GM19099 (cell line): ENCODE data around the gene DEDD2.

ENCODE experiments used
- POLR2A ChIP-seq: IDR thresholded peaks from 3 replicates; pipeline ENCODE4 v1.6.1; 2011; ENCODE audit warnings: low read depth; ENCODE audit not compliant: insufficient read length; ENCODE audit errors: extremely low read depth

The DEDD2 gene

DNA sequence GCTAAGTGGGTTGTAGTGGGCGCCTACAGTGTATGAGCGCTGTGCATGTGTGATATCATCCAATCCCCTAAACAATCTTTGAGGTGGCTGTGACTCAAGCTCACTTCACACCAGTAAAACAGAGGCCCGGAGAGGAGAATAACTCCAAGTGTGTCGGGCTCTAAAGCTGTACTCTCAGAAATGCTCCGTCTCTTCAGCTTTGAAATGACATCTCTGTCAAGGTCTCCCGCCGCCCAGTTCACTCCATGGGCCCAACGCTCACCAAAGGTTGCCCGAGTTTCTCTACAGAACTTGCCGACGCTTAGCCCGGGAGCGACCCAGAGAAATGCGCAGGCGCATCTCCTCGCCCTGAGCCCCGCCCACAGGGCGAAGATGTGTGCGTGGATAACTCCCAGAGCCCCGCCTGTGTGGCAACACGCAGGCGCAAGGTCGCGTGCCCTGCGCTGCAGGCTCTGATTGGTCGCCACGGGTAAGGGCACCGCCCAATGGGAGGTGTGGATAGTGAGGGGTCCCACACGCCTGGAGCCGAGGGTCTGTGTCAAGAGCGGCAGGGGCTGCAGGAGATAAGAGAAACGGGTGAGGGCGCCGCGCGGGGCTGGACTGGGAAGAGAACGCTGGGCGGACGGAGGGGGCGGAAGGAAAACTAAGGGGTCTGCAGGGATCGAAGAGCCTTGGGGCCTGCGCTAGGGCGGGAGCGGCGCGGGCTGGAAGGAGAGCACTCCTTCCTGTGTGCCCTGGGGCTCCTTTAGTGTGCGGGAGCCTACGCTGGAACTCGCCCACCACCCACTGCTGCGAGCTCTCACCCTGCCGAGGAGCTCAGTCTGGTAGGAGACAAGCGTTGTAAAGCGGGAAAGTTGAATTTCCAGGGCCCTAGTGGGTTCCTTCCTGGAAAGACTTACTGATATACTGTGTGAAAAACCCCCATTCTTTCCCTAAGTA, 2.6 kb upstream of the DEDD2 start, which contains the start of gene ZNF526:
TSS of gene ZNF526 (plus strand) at position 501 of the 939 bp plus-strand sequence. CDS start 4,092 bp downstream, outside the sequence.
- TF ChIP-seq POLR2A: peak; percentile 81

DNA sequence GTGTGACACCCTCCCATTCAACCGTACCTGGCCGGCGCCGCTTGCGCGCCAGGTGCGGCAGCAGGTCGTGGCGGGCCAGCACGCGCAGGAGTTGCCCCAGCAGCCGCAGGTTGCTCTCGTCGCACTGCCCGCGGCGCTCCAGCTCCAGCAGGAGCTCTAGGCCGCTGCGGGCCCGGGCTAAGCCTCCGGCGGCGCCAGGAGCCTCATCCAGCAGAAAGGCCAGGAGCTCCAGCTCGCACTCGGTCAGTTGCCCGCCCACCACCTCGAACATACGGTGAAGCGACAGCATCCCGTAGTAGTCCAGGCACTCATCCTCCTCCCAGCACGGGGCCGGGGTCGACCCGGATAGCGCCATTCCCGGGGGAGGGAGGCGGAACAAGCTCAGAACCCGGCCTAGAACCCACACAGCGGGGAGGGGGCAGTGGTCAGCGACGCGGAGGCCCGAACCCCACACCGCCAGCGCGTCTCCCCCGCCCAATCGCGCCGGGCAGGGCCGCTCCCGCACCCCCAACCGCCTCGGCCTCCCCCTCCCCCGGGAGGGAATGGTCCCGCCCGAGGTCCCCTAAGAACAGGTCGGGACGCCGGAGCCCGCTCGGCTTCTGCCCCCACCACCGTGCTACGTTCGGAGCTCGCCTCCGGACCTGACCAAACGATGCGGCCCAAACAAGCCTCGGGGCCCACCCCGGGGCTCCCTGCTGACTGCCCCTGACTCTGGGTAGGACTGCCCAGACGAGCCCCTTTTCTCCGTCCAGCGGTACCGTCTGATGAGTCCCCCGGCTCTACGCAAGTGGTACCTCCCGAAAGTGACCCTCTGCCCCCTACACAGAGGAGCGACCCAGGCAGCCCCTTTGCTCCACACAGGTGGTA, 591 bp downstream of the DEDD2 start:
- TF ChIP-seq POLR2A: no peak

DNA sequence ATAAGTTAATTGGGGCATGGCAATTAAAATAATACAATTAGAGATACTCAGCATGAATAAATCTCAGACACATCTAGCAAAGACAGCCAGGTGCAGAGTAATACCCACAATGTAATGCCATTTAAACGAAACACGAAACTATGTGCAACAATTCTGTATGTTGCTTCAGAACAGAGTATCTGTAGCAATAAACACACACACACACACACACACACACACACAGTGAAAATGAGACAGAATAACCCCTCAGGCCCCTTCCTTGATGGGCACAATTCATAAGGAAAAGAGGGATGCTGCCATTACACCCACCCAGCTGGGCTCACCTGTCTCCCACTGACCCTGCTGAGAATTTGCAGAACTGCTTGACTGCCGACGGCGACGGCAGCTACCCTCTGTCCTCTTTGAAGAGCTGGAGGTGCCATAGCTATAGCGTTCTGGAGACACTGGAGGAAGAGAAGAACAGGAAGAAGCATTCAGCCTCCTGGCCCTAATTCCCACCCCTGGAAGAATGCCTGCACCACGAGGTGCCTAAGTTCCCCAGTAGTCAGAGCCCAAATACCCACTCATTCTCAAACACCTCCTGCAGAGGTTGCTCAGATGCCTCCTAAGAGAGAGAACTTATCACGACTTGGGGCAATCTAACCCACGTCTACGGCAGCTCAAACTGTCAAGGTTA, 2.5 kb downstream of the DEDD2 start:
- TF ChIP-seq POLR2A: no peak

DNA sequence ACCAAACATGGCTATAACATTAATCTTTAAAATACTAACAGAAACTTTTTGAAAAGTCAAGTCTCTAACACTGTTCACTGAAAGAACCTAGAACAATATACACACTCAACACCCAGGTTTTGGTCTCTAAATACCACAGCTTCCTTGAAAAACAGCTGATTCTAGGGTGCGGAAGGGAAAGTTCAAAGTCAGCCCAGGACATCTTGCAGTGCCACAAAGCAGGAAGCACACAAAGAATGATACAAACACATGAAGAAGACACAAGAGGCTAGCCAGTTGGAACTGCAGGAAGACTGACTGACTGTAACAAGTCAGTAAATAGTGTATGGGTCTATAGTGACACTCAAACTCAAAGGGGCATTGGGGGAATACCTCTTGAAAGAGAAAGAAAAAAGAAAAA, 4.6 kb downstream of the DEDD2 start:
- no peak for TF ChIP-seq POLR2A

DNA sequence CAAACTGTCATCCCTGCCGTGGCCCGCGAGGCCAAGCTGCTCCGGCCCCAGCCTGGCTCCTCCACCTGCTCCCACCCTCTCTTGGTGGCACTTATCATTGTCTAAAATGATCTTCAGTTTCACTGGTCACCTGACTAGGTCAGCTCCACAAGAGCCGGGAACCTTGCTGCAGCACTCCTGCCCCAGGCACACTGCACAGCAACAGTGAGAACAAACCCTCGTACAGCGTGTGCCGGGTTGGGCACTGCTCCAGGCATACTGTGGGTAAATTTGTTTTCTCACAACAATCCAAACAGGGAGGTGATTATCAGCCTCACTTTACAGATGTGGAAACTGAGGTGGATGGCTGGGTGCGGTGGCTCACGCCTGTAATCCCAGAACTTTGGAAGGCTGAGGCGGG, 8.9 kb downstream of the DEDD2 start:
- no peak for TF ChIP-seq POLR2A

DNA sequence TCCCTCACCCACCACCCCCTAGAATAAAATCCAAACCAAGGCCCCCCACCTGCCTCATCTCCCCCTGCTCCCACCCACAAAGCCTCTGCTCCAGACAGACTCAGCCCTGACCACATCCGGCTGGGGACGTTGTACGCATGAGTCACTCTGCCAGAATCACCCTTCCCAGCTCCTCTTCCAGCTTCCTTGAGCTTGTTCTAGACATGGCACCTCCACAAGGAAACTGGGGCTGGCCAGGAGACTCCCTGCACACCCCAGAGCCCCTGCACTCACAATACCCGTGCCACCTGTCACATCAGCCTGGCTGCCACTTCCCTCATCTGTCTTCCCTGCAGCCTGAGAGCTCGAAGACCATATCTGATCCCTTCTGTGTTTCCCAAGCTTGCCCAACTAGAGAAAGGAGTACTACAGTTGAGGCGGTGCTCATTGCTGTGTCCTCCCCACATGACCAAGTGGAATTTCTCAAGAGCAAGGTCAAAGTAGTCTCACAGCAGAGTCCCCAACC, 9.7 kb downstream of the DEDD2 start:
- no peak for TF ChIP-seq POLR2A

DNA sequence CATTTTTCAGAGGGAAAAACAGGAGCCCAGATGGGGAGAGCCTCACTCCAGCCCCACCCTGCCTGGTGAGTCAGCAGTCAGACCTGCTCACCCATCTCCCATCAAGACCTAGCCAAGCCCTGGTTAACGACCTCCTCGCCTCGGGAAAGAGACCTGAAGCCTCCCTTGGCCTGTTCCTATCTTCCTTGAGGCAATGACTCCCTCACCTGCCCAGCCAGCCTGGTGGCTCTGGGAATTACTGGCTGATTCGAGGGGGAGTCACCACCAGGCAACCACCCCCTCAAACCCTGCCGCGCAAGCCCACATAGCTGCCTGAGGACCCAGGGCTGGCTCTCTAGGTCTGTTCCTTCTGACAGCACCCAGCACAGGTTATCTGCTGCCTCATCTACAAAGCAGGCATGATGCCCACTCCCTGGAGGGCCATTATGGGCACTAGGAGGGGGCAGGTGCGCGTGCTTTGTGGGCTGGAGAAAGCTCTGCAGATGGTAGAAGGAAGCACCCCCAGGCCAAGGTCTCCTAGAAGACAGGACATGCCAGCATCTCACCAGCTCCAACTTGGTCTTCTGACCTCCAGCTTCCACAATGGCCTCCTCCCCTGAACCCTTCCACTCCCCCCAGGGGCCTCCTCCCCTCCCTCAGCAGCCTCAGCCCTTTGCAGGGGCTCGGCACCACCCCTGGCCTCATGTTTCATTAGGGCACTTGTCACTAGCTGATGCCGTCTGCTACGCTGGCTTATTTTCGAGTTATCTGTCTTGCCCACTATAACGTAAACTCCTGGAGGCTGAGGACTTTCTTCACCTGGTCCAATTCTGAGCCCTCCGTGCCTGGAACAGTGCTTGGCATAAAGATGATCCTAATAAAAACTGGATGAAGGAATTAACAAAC, 10.4 kb downstream of the DEDD2 start:
- TF ChIP-seq POLR2A: no peak

DNA sequence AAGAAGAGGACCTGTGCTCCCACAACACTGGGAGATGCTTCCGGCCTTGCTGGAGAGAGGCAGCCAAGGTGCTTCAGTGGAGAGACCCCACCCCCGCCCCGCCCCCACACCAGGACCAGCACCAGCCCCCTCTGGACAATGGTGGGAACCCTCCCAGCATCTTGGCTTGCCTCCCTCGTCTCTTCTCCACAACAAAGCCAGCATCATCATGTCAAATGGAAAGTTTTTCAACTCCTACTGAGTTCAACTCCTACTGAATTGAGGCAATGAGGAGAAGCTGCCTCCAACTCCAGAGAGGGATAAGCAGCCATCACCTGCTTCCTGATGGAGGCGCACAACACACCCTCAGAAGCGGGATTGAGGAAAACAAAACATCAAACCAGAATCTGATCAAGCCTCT, 12.8 kb downstream of the DEDD2 start:
- no peak for TF ChIP-seq POLR2A

DNA sequence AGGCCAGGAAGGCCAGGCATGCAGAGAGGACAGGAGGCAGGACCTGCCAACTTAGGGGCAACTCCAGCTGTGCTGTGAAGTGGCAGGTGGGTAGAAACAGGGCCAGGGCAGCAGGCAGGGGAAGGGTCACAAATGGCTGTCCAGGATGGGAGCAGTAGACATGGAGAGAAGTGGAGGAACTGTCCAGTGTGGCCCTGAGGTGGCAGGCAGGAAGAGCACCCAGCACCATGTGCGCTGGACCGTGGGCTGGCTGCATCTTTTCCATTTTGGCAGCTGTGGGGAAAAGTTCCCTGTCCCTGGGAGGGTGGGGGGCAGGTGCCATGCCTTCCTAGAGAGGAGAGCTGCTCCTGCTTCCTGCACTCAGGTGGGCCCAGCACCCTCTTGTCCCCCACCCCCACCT, 13.8 kb downstream of the DEDD2 start:
- TF ChIP-seq POLR2A: no peak

DNA sequence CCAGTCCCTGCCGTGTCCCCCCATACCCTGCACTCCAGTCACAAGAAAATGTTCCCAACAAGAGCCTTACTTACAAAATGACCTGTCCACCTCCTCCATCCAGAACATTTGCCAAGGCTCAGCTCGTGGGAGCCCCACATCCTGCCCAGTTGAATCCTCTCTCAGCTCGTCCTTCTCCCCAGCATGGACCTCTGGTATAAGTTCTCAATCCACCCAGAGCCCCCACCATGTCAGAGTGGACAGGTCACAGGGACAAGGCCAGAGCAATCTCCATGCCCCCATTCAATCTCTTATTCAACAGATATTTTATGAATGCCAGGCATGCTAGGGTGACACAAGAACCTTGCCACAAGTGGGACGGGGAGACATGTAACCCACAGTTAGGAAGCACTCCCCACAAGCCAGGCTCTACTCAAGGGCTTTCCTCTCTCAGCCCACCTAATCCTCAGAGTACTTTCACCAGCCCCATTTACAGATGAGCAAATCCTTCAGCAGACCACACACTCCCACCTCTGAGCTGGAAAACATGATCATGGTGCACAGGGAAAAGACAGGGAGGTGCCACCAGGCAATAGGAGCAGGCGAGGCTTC, 15.1 kb downstream of the DEDD2 start:
- no peak for TF ChIP-seq POLR2A

DNA sequence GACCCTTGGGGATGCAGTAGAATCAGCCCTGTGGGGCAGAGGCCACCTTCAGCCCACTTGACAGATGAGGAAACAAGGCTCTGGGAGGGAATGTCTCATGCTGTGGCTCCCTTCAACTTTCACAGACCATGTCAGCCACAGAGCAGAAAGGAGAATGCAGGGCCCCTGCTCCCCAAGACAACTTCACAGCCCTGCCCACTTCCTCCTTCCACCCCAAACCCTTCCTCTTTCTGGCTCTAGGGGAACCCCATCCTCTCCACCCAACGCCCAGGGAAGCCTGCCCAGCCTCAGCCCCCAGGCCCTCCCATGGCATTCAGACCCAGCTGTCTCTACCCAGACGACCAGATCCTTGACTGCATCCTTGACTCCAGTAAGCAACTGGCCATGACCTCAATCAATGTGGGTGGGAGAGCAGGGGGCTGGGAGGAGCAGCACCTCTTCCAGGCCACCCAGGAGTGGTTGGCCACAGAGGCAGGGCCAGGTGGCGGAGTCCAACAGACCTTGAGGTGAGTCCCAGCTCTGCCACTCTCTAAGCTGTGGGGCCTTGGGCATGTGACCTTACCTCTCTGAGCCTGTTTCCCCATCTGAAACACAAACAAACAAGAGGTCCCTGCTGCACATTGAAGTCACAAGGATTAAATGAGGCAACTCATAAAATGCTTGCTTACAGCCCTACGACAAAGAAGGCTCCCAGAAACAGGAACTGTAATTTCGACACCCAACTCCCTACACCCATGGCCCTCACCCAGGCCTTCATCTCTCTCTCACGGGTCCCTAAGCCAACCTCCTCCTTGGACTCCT, 15.8 kb downstream of the DEDD2 start:
- TF ChIP-seq POLR2A: peak; percentile 55

DNA sequence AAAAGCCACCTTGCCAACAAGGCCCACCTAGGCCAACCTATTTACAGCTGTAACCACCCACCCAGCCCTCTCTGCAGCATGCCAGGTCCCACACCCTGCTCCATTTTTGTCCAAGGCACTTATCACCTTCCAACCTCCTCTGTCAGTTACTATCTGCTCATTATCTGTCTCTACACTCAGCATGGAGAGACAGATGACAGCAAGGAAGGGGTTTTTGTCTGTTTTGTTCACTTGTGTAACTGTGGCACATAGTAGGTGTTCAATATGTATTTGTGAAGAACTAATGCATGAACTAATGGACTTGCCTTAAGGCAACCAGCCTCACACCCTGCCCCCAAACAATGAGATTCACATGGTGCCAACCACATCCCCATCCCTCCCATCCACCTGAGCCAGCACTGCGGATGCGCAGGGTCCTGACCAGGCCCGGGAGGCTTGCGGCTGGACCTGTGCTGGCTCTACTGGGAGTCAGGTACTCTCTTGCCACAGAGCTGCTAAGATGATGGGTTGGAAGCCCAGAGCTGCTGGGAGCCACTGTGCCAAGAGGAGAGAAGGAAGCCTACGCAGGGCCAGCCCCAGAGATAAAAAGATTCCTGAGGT, 17.3 kb downstream of the DEDD2 start:
- no peak for TF ChIP-seq POLR2A

DNA sequence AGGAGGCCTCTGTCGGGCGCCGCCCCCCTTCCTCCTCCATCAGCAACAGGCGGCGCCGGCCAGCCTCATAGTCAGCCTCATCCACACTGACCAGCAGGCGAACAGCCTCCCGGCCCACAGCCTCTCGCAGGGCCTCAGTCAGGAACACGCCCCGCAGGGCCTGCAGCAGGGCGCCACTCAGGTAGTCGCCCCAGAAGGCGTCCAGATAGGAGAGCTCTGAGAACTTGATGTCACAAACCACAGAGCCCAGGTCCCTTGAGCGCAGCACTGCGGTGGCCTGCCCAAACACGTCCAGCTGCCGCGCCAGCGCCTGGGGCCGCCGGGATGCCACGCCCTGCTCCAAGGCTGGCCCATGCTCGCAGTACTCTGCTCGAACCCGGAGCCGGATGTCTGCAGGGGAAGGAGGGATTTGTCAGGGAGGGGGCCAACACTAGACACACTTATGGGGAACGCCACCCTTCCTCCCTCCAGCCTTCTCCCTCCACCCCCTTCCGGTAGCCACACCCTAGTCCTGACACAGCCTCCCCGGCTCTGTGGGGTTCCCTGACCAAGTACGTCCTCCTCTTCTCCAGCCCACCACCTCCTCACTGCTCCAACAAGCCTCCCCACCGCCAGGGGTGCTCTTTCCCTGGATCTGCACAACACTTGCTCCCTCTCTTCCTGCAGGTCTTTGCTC, 17.9 kb downstream of the DEDD2 start:
- TF ChIP-seq POLR2A: no peak
